GM12878 (cell line): ENCODE measurements around the gene LMTK3. TPM values are rescaled to one million over a fixed set of nuclear protein-coding genes. Genes with fewer than 3 reads are reported as not detected.

Experiments
- ATAC-seq: fragments of 200-7000 bp; cut with Tn5 transposase; 3 replicates; pipeline ENCODE4 v1.9.1; 2020; ENCODE audit warnings: mild to moderate bottlenecking, moderate library complexity
- BruUV-seq: library from RNA; stranded (reverse); fragments of 400-500 nt; replicated peaks from 2 replicates; lab custom pipeline; 2021; lab: Mats Ljungman, UMichigan
- CTCF ChIA-PET: fragments of 300-600 bp; sonication (Branson Sonifier 250); formaldehyde crosslinking; extraction: SDS; loops from one replicate; lab custom pipeline; 2021; ENCODE audit warnings: inconsistent platforms; lab: Yijun Ruan, JAX
- POLR2A ChIA-PET: fragments of 350-600 bp; formaldehyde crosslinking; extraction: SDS; loops from one replicate; lab custom pipeline; 2021; ENCODE audit warnings: inconsistent platforms; lab: Charles Lee
- RAD21 ChIA-PET: fragments of 300-600 bp; sonication (Branson Sonifier 250); formaldehyde crosslinking; loops from one replicate; lab custom pipeline; 2023; ENCODE audit warnings: antibody characterized with exemption; ENCODE audit not compliant: unreplicated experiment; lab: Charles Lee
- SMC1A ChIA-PET: fragments of 300-600 bp; sonication (Branson Sonifier 250); formaldehyde crosslinking; loops from one replicate; lab custom pipeline; 2023; ENCODE audit not compliant: unreplicated experiment, uncharacterized antibody; lab: Charles Lee
- DNase-seq: peaks from one replicate; pipeline ENCODE4 v3.0.0-alpha.2; 2011; ENCODE audit warnings: low read depth, low spot score
- FAIRE-seq: peaks from 3 replicates; lab custom pipeline; 2011; peaks lifted over from hg19 to GRCh38; lab: Jason Lieb, UNC
- H2AFZ ChIP-seq: 2 replicates; pipeline ENCODE4 v1.6.0; 2011; ENCODE audit warnings: low read depth, low read length, control low read depth; ENCODE audit not compliant: control insufficient read depth
- H3K27ac ChIP-seq: 2 replicates; pipeline ENCODE4 v1.5.1; 2011; ENCODE audit warnings: control low read depth; ENCODE audit not compliant: control insufficient read depth, insufficient read depth
- H3K27me3 ChIP-seq, 2 experiments: replicated peaks in 1 of 2; 2 replicates each; pipeline versions ENCODE4 v1.6.0 to v1.6.1; 2011; ENCODE audit warnings: low read length in 1 of 2; ENCODE audit not compliant: control insufficient read depth in 2 of 2, insufficient read depth in 2 of 2
- H3K36me3 ChIP-seq, 2 experiments: 2 replicates each; pipeline ENCODE4 v1.5.1; 2011; ENCODE audit warnings: low read length in 1 of 2; ENCODE audit not compliant: control insufficient read depth in 2 of 2, insufficient read depth in 2 of 2
- H3K4me1 ChIP-seq: 2 replicates; pipeline ENCODE4 v1.6.1; 2011; ENCODE audit warnings: mild to moderate bottlenecking, low read length, moderate library complexity, mixed read lengths; ENCODE audit not compliant: control insufficient read depth, insufficient read depth
- H3K4me2 ChIP-seq: 2 replicates; pipeline ENCODE4 v1.6.0; 2011; ENCODE audit warnings: control low read depth; ENCODE audit not compliant: control insufficient read depth, insufficient read depth
- H3K4me3 ChIP-seq: fragments of 200-600 bp; sonication (generic); 2 replicates; pipeline ENCODE4 v1.5.1; 2016
- H3K79me2 ChIP-seq: 2 replicates; pipeline ENCODE4 v1.6.0; 2011; ENCODE audit warnings: low read length; ENCODE audit not compliant: control insufficient read depth, insufficient read depth
- H3K9ac ChIP-seq: 2 replicates; pipeline ENCODE4 v1.8.0; 2011; ENCODE audit warnings: low read length, control low read depth, mixed read lengths; ENCODE audit not compliant: control insufficient read depth, insufficient read depth
- H3K9me3 ChIP-seq: replicated peaks from 3 replicates; pipeline ENCODE4 v1.5.1; 2011; ENCODE audit warnings: mild to moderate bottlenecking, low read length; ENCODE audit not compliant: control insufficient read depth, insufficient read depth
- H4K20me1 ChIP-seq: 2 replicates; pipeline ENCODE4 v1.6.0; 2011; ENCODE audit not compliant: control insufficient read depth, insufficient read depth
- CHD2 ChIP-seq: IDR thresholded peaks from 2 replicates; pipeline ENCODE4 v1.6.1; 2011; ENCODE audit warnings: low read depth, low read length, improper control_type of control experiment, borderline replicate concordance
- CREB1 ChIP-seq: IDR thresholded peaks from 2 replicates; pipeline ENCODE4 v1.6.1; 2012; ENCODE audit warnings: low read depth, mild to moderate bottlenecking, inconsistent platforms
- EGR1 ChIP-seq, 2 experiments: IDR thresholded peaks; 1 replicate in 1 of 2; 2 replicates in 1 of 2; pipeline ENCODE4 v1.6.1; 2011 to 2012; ENCODE audit warnings: low read depth in 2 of 2, low read length in 2 of 2, borderline replicate concordance in 1 of 2, mild to moderate bottlenecking in 1 of 2, moderate library complexity in 1 of 2
- IRF5 ChIP-seq: fragments of 450-650 bp; IDR thresholded peaks from 2 replicates; pipeline ENCODE4 v1.6.1; 2017; ENCODE audit warnings: borderline replicate concordance
- LARP7 ChIP-seq: fragments of 450-650 bp; IDR thresholded peaks from 2 replicates; pipeline ENCODE4 v1.6.1; 2017; ENCODE audit warnings: mild to moderate bottlenecking
- MEF2B ChIP-seq: fragments of 450-650 bp; IDR thresholded peaks from 2 replicates; pipeline ENCODE4 v1.6.1; 2018; ENCODE audit warnings: mild to moderate bottlenecking, moderate library complexity; ENCODE audit not compliant: partially characterized antibody, poor library complexity, severe bottlenecking
- MTA3 ChIP-seq: IDR thresholded peaks from 2 replicates; pipeline ENCODE4 v1.6.1; 2012; ENCODE audit warnings: low read length, inconsistent platforms, borderline replicate concordance
- MYB ChIP-seq: fragments of 150-350 bp; IDR thresholded peaks from 2 replicates; pipeline ENCODE4 v1.6.1; 2014; ENCODE audit warnings: mild to moderate bottlenecking, low read depth, low read length, borderline replicate concordance
- PAX5 ChIP-seq: IDR thresholded peaks from 2 replicates; pipeline ENCODE4 v1.6.1; 2011; ENCODE audit warnings: low read depth, low read length, borderline replicate concordance
- RBBP5 ChIP-seq: fragments of 200-600 bp; sonication (generic); conservative IDR thresholded peaks from 2 replicates; pipeline ENCODE4 v1.6.1; 2016
- SP1 ChIP-seq: IDR thresholded peaks from one replicate; pipeline ENCODE4 v1.6.1; 2011; ENCODE audit warnings: low read depth, low read length
- USF1 ChIP-seq: IDR thresholded peaks from 2 replicates; pipeline ENCODE4 v1.6.1; 2011; ENCODE audit warnings: borderline replicate concordance, low read depth, mild to moderate bottlenecking, moderate library complexity, mixed read lengths, low read length; ENCODE audit not compliant: insufficient read depth; ENCODE audit errors: extremely low read length
- USF2 ChIP-seq: IDR thresholded peaks from 2 replicates; pipeline ENCODE4 v1.6.1; 2011; ENCODE audit warnings: low read depth, low read length, improper control_type of control experiment, borderline replicate concordance
- WRNIP1 ChIP-seq: IDR thresholded peaks from 2 replicates; pipeline ENCODE4 v1.6.1; 2011; ENCODE audit warnings: low read depth, low read length, improper control_type of control experiment, borderline replicate concordance
- ZBTB33 ChIP-seq: fragments of 450-650 bp; IDR thresholded peaks from 2 replicates; pipeline ENCODE4 v1.6.1; 2017; ENCODE audit warnings: mild to moderate bottlenecking
- ZBTB40 ChIP-seq: fragments of 450-650 bp; IDR thresholded peaks from 2 replicates; pipeline ENCODE4 v1.6.1; 2016; ENCODE audit warnings: mild to moderate bottlenecking, moderate library complexity, borderline replicate concordance
- WGBS: methylation state at CpG from one replicate; pipeline ENCODE4 v1.1.6; 2016; ENCODE audit warnings: low lambda C conversion rate; ENCODE audit not compliant: insufficient replicate concordance, insufficient coverage; ENCODE audit errors: missing lambda C conversion rate; 5-methylcytosine and 5-hydroxymethylcytosine counted together
- in situ Hi-C: fragments of 300-500 bp; cut with MboI; formaldehyde crosslinking; loops from 9 replicates; pipeline ENCODE4 v1.14.3; 2018; ENCODE audit warnings: mixed read lengths
- intact Hi-C: fragments of 100-400 bp; cut with micrococcal nuclease; formaldehyde crosslinking; loops from one replicate; pipeline ENCODE4 v1.14.2; 2022; ENCODE audit not compliant: unreplicated experiment
- polyA plus RNA-seq, 11 experiments: library from polyadenylated mRNA; depleted of rRNA in 4 of 11; unstranded in 6 of 11; stranded (reverse) in 5 of 11; fragments of >200 nt; fragmentation: Nextera tagmentation in 4 of 11; fragmentation: Illumina TruSeq in 1 of 11; extraction: Ambion mirVana in 4 of 11; extraction: Trizol in 1 of 11; gene quantifications; 1 replicate in 1 of 11; 2 replicates in 10 of 11; pipeline versions ENCODE4 v1.2.1 to v1.2.3, GENCODE V29; 2011 to 2016; ENCODE audit warnings: inconsistent platforms in 2 of 11, missing spikeins in 2 of 11, low read depth in 1 of 11
- total RNA-seq, 4 experiments: library from RNA; depleted of rRNA in 3 of 4; stranded (reverse); fragments of >200 nt in 3 of 4; fragmentation: Illumina TruSeq in 1 of 4; extraction: Trizol in 1 of 4; gene quantifications; 2 replicates each; pipeline versions ENCODE4 v1.2.1 to v1.2.3, GENCODE V29; 2013 to 2021

The LMTK3 gene
- total and polyA plus RNA-seq, 10 of the 15 experiments (the other 5 are each of a cell fraction or from before 2014, with no cell fraction given), result under 0.01 to 0.28 (median 0.04) TPM; not detected in 3

- Histone ChIP-seq H2AFZ (no peak overlapping the region), H3K4me1 (no peaks in the 10 kb centered on the region), H3K9ac (no peak overlapping the region), H4K20me1 (no peaks in the 10 kb centered on the region), H3K27me3 (no peaks in the 10 kb centered on the region; a peak in 1 of 4 replicates), H3K9me3 (no peaks in the 10 kb centered on the region), H3K79me2 (no peaks in the 10 kb centered on the region), H3K27ac (no peak overlapping the region), H3K4me2 (no peak overlapping the region), H3K4me3 (no peak overlapping the region), H3K36me3 (no peaks in the 10 kb centered on the region)
- SMC1A ChIA-PET, result no interaction called here
- BruUV-seq, result no TSS peak
- DNase-seq (no peak), ATAC-seq (no peak), FAIRE-seq (no peak)
- CTCF ChIA-PET, result no interaction called here
- in situ Hi-C loops (no loop called here), intact Hi-C loops (no loop called here)
- RAD21 ChIA-PET, result no interaction called here
- POLR2A ChIA-PET, result no interaction called here
- 0% methylated on average over 1 of the region's 1 CpG for WGBS
- TF ChIP-seq MTA3 (no peak), LARP7 (no peak), EGR1 (IDR thresholded peaks at IDR 0.05; ENCODE audit: borderline replicate concordance in 1 of 2, low read depth in 2 of 2, low read length in 2 of 2) (no peak), MYB (no peak), CHD2 (no peak), PAX5 (no peak), CREB1 (no peak), ZBTB33 (no peak), SP1 (no peak), USF2 (no peak), IRF5 (no peak), MEF2B (no peak), USF1 (no peak), ZBTB40 (no peak), WRNIP1 (no peak), RBBP5 (no peak)
Observed at GRCh38 chr19:48547722-48548121, 36.1 kb upstream of the LMTK3 start.
